B cell (primary cell): ENCODE data around the gene SPP2.

Source experiments
- CTCF ChIP-seq: fragments of 200-600 bp; IDR thresholded peaks from one replicate; pipeline ENCODE4 v1.8.0; 2022; ENCODE audit warnings: antibody characterized with exemption, mild to moderate bottlenecking
- EZH2 ChIP-seq: IDR thresholded peaks from 2 replicates; pipeline ENCODE4 v1.6.1; 2012; ENCODE audit warnings: borderline replicate concordance, low read depth, mild to moderate bottlenecking, moderate library complexity, low read length; ENCODE audit not compliant: insufficient read depth, poor library complexity, severe bottlenecking

GRCh38 chr2:234003972-234004617, 46.4 kb upstream of the SPP2 start:
- TF ChIP-seq CTCF (no peak), EZH2 (no peak)
